PFSK-1 (cell line): ENCODE measurements around the gene PM20D2.

Source experiments
- FOXP2 ChIP-seq: optimal IDR thresholded peaks from 2 replicates; pipeline ENCODE3; 2011; ENCODE audit warnings: borderline replicate concordance, control low read depth, inconsistent platforms; ENCODE audit not compliant: insufficient read depth; ENCODE audit errors: extremely low read length, extremely low read depth
- POLR2AphosphoS5 ChIP-seq: IDR thresholded peaks from 2 replicates; pipeline ENCODE4 v1.6.1; 2012; ENCODE audit warnings: low read depth, mild to moderate bottlenecking, control low read depth, low read length, moderate library complexity
- SIN3A ChIP-seq: IDR thresholded peaks from 2 replicates; pipeline ENCODE4 v1.6.1; 2012; ENCODE audit warnings: mild to moderate bottlenecking, low read length, moderate library complexity, borderline replicate concordance; ENCODE audit not compliant: insufficient read depth
- TAF1 ChIP-seq: IDR thresholded peaks from 2 replicates; pipeline ENCODE4 v1.6.1; 2012; ENCODE audit warnings: low read length, control low read depth, borderline replicate concordance; ENCODE audit not compliant: insufficient read depth
- TF ChIP-seq, protein P1 (sequence below), 2 experiments: IDR thresholded peaks; 2 replicates each; pipeline versions ENCODE4 v1.6.1 to v1.8.0; 2011 to 2012; ENCODE audit warnings: low read depth in 2 of 2, low read length in 2 of 2, control low read depth in 1 of 2, inconsistent platforms in 1 of 2, mild to moderate bottlenecking in 1 of 2, moderate library complexity in 1 of 2; ENCODE audit not compliant: insufficient read depth in 1 of 2

The PM20D2 gene

DNA sequence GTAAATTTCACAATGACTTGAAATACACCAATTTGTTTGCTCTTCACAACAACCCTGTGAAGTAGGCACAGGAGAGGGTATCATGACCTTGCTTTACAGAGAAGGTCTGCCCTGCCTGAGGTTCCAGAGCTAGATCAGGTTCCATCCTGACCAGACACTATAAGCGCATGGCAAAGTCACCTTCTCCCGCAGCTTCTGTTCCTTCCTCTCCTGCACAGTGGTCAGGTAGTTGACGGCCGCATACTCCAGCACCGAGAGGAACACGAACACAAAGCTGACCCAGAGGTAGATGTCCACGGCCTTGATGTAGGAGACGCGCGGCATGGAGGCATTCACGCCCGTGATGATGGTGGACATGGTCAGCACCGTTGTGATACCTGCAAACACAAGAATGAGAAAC is 34.3 kb downstream of the PM20D2 start:
- TF ChIP-seq SIN3A = no peak
- TF ChIP-seq TAF1 = no peak
- no peak for TF ChIP-seq POLR2AphosphoS5
- no peak for TF ChIP-seq FOXP2
- TF ChIP-seq, protein P1, sequence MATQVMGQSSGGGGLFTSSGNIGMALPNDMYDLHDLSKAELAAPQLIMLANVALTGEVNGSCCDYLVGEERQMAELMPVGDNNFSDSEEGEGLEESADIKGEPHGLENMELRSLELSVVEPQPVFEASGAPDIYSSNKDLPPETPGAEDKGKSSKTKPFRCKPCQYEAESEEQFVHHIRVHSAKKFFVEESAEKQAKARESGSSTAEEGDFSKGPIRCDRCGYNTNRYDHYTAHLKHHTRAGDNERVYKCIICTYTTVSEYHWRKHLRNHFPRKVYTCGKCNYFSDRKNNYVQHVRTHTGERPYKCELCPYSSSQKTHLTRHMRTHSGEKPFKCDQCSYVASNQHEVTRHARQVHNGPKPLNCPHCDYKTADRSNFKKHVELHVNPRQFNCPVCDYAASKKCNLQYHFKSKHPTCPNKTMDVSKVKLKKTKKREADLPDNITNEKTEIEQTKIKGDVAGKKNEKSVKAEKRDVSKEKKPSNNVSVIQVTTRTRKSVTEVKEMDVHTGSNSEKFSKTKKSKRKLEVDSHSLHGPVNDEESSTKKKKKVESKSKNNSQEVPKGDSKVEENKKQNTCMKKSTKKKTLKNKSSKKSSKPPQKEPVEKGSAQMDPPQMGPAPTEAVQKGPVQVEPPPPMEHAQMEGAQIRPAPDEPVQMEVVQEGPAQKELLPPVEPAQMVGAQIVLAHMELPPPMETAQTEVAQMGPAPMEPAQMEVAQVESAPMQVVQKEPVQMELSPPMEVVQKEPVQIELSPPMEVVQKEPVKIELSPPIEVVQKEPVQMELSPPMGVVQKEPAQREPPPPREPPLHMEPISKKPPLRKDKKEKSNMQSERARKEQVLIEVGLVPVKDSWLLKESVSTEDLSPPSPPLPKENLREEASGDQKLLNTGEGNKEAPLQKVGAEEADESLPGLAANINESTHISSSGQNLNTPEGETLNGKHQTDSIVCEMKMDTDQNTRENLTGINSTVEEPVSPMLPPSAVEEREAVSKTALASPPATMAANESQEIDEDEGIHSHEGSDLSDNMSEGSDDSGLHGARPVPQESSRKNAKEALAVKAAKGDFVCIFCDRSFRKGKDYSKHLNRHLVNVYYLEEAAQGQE (IDR thresholded peaks at IDR 0.05; ENCODE audit: insufficient read depth in 1 of 2, low read depth in 2 of 2, low read length in 2 of 2) = no peak

DNA sequence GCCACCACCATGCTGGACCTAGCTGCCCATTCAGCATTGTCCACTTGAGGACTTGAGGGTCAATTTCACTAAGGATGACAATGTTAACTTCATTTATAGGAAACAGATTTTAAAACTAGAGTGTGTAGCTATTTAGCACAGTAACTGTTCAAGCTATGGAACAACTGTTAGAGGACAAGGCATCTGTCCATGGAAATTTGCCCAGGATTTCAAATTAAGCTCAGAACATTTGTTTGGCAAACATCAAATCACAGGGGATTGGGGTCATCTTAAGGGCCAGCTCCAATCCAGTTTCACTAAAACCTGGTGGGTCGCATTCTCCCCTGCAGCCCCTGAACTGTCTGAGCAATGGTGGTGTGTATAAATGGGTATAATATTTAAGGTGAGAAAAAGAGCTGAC is 35.1 kb downstream of the PM20D2 start:
- TF ChIP-seq, protein P1 (IDR thresholded peaks at IDR 0.05; ENCODE audit: insufficient read depth in 1 of 2, low read depth in 2 of 2, low read length in 2 of 2) = no peak
- TF ChIP-seq TAF1 (no peak), POLR2AphosphoS5 (no peak), SIN3A (no peak), FOXP2 (no peak)

DNA sequence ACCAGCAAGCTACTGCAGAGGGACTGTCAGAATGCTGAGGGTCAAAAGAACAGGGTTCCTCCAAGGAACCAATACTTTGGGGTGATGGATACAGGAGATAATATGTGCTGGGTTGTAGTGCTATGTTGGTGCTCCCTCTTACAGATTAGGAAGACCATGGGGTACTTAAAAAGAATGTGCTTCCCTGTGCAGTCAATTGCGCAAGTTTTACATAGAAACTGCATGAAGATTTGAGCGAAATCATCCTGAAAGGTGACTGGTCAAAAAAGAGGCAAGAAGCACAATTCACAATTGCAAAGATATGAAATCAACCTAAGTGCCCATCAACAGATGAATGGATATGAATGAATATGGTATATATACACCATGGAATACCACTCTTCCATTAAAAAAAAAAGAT is 37.4 kb downstream of the PM20D2 start:
- no peak for TF ChIP-seq TAF1
- TF ChIP-seq FOXP2 = no peak
- TF ChIP-seq, protein P1 (IDR thresholded peaks at IDR 0.05; ENCODE audit: insufficient read depth in 1 of 2, low read depth in 2 of 2, low read length in 2 of 2) = no peak
- no peak for TF ChIP-seq POLR2AphosphoS5
- no peak for TF ChIP-seq SIN3A

DNA sequence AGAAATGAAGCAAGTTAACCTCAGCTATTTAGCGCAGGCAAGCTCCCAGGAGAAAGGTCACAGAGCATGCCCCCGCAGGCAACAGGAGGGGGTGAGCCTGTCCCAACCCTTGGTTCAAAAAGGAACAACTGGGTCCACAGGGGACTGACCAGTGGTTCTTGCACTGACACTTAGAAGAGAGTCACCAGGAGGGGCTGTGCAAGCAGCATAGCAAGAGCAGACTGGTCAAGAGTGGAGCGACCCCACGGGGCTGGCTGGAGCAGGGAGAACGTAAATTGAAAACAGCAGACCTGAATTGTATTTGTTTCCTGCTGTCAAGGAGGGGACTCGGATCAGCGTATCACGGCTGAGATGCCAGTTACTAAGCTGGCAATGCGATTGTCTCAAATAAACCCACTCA is 38.5 kb downstream of the PM20D2 start:
- TF ChIP-seq POLR2AphosphoS5 (no peak), TAF1 (no peak), FOXP2 (no peak), SIN3A (no peak)
- TF ChIP-seq, protein P1 (IDR thresholded peaks at IDR 0.05; ENCODE audit: insufficient read depth in 1 of 2, low read depth in 2 of 2, low read length in 2 of 2) = no peak

DNA sequence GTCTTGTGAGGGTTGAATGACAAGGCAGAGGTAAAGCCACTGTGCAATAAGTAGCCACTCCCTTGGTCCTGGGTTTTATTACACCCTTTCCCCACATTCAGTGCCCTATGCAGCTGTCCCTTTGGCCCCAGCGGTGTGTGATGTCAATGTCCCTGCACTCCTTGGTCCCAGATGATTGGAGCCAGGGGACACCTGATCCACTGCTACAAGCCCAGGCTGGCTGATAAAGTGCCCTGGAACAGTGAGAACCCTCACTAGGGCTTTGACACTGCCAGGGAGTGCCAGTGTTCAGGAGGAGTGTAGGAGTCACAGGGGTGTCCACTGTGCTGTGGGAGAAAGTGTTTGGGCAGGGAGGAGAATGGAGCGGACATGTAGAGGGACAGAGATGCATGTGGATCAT is 40.9 kb downstream of the PM20D2 start:
- TF ChIP-seq SIN3A (no peak), POLR2AphosphoS5 (no peak), TAF1 (no peak), FOXP2 (no peak)
- TF ChIP-seq, protein P1 (IDR thresholded peaks at IDR 0.05; ENCODE audit: insufficient read depth in 1 of 2, low read depth in 2 of 2, low read length in 2 of 2) = no peak
